HT-29 (cell line): ENCODE results near the gene C6orf47. TPM values are rescaled to one million over a fixed set of nuclear protein-coding genes. Genes with fewer than 3 reads are reported as not detected.

Experiments used
- DNase-seq: peaks from one replicate; pipeline ENCODE4 v3.0.0-alpha.2; 2015; ENCODE audit warnings: low spot score
- total RNA-seq: library from RNA; depleted of rRNA; stranded (reverse); fragments of >200 nt; shearing (Covaris generic); gene quantifications from 2 replicates; pipeline ENCODE4 v1.2.3, GENCODE V29; 2014

The C6orf47 gene
- total RNA-seq, 1 experiment from 2014 or later = 29.1 TPM

DNA sequence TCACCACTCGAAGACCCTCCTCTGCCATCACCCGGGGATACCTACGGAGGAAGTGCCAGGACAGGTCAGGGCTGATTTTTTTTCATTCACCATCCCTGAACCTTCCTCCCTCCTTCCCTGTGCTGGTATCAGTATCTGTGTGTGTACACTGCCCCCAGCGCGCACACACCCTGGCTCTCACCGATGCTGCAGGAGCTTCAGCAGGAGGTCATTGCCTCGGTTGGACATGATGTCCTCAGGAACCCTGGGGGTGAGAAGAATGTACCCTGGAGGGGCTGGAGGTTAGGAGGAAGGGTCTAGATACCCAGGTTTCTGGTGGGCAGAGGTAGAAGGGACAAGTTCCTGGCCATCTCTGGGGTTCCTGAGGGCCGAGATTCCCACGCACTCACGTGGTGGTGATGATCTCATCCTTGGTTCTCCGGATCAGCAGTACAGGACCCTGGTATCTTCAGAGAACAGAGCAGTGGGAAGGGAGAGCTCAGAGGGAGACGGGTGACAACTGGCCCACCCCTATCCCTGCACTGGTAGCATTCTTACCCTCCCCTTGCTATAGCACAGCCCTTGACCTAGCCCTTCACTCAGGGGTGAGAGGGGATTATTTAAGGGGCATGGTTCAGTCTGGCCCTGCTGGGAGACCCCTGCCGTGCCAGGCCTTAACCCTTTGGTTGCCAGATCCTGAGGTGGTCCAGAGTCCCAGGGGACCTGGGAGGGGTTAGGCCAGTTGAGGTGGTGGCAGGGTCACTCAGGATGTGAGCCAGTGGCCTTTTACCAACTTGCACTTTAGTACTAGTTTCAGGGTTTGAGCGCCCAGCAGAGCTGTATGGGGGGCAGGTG is 27.5 kb upstream of the C6orf47 start:
- DNase-seq = no peak

DNA sequence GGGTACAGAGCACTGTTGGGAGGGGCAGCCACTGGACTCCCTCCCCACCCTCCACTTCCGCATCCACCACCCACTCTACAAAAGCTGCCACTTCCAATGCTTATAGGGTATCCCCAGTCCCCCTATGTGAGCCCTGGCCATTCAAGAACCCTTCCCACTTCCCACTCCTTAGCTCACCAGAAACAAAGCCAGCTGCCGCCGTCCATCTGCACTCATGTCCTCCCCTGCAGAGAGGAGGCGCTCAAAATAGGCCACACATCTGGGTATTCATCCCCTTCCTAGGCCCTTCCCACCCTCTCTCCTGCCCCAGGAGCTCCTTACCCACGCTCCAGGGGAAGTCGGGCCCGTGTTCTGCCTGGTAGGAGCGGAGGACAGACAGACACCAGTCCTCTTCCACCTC is 26.7 kb upstream of the C6orf47 start:
- no peak for DNase-seq

DNA sequence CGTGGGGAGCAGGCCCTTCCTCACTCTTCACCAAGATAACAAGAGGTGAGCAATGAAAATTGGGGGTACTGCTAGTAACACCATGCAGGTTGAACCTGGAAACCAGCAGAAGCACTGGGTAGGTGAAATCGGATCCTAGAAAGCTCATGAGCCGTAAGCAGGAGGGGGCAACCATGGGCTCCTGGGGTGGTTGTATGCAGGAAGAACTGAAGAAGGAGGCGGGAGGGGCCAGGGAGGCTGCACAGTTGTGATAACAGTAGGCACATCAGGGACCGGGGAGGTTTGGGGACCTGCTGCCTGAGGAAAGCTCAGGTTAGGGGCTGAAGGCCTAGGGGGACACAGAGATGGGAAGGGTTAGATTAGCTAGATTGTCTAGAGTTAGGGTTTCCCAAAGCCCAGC is 25.9 kb upstream of the C6orf47 start:
- no peak for DNase-seq

DNA sequence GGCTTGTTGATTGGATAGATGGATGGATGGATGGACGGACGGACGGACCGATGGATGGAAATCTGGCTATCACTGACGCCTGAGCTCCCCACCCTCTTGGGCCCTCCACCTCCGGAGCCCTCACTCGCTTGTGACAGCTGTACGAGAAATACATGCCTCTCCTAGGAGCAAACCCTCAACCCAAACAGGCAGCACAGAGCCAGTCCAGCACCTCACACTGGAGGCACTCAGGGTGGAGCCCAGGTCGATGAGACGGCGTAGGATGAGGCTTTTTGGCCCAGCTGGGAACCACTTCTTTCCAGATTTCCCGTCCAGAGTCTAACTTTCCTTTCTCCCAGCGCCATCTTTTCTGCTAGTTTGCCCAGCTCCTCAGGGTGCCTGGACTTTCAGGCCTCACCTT is 23.0 kb upstream of the C6orf47 start:
- no peak for DNase-seq

DNA sequence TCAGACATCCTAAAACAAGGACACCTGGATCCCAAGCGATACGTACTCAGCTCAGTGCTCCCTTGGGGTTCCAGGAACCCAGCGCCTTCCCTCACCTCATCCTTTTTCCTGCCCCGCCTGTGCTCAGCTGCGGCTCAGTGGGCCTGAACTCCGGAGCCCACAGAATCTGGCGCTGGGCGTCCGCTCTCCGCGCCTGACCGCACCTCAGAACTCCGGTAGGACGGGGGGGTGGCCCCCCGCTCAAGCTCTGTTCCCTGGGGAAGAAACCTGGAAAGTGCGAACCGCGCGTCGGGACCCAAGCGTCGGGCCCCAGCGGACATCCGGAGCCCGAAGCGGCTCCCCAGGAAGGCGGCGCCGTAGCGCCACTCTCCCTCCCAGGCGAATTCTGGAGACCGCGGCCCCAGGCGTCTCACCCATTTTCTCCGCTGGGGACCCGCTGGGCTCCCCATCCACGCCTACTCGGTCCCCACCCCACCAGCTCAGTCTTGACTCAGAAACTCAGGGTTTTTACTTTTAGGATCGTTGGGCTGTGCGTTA is 20.6 kb upstream of the C6orf47 start:
- peak; percentile 68 for DNase-seq

DNA sequence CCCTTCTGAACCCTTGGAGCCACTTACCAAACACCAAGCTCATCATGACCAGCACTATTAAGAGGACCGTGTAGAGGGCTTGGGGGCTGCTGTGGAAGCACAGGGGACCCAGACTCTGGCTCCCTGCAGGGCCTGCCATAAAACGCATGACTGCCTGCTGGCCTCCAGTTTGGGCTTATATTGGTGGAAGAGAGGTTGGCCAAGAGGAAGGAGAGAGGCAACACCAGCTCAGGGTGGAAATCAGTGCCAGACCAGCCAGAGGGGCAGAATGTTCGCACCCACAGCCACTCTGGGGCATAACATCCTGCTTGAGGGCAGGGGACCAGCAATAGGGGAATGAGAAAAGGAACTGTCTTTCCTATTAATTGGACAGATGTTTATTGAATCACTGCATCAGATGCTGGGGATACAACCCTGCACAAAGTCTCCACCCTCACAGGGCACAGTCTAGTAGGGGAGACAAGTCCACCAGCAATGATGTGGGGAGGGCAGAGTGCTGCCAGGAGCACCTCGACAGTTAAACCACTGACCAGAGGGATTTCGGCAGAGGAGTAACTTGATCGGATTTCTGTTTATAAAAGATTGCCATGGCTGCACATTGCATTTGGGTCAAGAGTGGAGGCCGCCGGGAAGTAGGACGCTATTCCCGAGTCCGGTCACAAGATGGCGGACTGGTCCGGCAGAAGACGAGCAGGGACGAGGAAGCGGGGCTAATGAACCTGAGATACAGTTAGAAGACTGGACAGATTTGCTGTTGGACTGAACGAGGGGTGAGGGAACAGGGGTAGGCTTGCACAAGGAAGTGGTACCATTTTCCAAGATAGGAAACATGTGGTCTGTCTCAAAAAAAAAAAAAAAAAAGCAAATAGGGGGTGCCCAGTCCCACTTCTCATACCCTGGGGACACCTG is 19.9 kb upstream of the C6orf47 start, which contains the start of gene LY6G5C:
Gene LY6G5C (minus strand): TSS at position 842 of the 909 bp plus-strand sequence. CDS start 694 bp downstream, at position 148.
- peak; percentile 90 for DNase-seq

DNA sequence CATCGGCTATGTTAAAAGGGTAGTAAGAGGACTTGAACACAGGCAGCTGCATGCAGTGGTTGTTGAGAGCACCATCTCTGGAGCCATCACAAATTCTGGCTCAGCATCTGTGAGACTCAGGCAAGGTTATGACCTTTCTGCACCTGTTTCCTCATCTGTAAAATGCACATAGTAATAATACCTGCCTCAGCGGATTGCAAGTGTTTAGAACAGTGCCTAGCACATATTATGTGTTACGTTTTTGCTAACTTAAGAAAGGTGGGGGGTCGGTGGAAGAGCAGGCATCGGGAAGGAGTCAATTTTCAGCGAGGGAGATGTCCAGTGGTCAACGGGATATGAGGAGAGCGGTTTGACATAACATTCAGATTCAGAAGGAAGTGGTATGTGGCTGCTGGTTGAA is 17.4 kb upstream of the C6orf47 start:
- no peak for DNase-seq

DNA sequence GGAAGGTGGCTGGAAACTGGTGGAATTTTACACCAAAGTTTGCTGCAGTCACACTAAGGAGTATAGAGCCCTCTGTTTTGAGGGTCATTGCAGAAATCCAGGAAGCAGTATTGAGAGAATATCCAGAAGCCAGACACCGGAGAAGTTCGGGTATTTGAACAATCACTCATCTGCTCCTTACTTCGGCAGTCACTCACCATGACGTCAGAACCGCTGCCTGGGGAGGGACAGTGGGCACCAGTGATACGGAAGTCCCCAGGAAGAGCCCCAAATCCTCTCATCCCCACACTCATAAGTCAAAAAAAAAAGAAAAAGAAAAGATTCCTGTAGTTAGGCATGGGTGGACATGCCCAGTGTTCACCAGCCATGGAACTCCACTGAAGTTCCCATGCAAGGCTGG is 16.3 kb upstream of the C6orf47 start:
- no peak for DNase-seq

DNA sequence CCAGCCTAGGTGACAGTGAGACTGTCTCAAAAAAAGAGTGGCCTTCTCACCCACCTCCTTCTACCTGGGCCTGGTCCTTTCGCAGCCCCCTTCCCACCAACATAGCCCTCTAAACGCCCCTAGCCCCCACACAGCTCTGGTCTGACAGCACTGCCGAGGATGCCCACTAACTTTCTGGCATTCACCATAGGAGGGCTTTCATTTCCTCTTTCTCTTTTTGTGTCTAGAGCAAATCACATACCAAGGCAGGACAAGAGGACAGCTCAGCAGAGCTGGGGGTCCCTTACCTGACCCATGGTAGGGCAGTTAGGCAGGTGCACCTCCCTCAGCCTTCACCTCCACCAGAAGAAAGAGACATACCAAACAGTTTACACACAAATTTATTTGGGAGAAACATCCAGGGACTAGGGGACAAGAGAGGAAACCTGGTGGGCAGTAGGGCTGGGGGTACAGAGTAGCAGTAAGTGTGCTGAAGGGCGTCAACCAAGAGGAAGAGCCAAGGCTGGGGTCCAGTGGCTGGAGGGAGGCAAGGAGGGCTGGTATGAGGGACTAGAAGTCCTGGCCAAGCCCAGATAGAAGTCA is 15.8 kb upstream of the C6orf47 start:
- DNase-seq = no peak

DNA sequence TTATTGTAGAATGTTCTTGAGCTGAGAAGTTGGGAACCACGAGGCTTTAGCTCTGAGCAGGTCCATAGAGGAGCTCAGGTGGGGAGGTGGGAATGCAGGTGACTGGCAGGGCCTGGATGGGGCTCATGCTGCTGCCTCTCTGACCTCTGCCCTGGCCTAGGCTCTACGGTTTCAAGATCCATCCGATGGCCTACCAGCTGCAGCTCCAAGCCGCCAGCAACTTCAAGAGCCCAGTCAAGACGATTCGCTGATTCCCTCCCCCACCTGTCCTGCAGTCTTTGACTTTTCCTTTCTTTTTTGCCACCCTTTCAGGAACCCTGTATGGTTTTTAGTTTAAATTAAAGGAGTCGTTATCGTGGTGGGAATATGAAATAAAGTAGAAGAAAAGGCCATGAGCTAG is 9.1 kb upstream of the C6orf47 start, which contains the start of gene LY6G5B:
Gene LY6G5B (plus strand): TSS at position 301 of the 400 bp plus-strand sequence. CDS start 975 bp downstream, outside the sequence.
- no peak for DNase-seq

DNA sequence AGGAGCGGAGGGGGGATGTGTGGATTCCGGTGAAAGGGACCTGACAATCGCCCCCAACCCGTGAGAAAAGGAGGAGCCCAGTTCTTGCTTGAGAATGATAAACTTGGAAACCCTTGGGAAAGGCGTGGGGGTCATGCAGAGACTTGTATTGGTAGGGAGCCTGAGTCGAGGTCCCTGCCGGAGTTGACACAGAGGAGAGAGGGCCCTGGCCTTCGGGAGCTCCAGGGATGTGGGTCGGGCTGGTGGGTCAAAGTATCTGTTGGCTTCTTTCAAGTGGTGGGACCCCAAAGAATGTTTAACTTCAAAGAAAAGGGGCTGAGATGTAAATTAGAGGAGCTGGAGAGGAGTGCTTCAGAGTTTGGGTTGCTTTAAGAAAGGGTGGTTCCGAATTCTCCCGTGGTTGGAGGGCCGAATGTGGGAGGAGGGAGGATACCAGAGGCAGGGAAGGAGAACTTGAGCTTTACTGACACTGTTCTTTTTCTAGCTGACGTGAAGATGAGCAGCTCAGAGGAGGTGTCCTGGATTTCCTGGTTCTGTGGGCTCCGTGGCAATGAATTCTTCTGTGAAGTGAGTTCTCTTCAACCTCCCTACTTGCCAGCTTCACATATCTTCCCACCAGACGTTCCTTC is 5.9 kb upstream of the C6orf47 start:
- DNase-seq = no peak

DNA sequence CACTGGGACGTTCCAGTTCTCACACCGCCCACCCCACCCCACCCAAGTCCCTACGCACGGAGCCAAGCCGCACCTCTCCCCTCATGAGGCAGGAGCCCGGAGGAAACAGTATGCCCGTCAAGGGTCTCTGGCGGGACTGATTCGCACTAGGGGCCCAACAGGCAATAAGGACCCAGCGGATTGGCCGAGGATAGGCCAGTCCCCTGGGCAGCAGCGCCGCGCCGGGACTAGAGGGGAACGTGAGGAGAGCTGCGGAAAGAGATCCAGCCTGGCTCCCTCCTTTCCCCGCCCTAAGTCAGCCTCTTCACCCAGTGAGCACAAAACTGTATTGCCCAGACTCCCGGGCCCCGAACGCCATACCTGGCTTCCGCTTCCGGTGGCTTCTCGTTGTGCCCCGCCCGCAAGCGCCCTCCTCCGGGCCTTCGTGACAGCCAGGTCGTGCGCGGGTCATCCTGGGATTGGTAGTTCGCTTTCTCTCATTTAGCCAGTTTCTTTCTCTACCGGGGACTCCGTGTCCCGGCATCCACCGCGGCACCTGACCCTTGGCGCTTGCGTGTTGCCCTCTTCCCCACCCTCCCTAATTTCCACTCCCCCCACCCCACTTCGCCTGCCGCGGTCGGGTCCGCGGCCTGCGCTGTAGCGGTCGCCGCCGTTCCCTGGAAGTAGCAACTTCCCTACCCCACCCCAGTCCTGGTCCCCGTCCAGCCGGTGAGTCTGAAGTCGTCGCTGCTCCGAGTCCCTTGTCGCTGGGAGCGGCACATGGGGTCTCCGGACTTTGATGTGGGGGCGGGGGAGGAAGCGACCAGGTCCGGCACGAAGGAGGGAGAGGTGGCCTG is 5.1 kb upstream of the C6orf47 start, which contains the start of gene CSNK2B:
Gene CSNK2B (plus strand): TSS at position 580 of the 836 bp plus-strand sequence. CDS start 752 bp downstream, outside the sequence.
- peak; percentile 97 for DNase-seq

DNA sequence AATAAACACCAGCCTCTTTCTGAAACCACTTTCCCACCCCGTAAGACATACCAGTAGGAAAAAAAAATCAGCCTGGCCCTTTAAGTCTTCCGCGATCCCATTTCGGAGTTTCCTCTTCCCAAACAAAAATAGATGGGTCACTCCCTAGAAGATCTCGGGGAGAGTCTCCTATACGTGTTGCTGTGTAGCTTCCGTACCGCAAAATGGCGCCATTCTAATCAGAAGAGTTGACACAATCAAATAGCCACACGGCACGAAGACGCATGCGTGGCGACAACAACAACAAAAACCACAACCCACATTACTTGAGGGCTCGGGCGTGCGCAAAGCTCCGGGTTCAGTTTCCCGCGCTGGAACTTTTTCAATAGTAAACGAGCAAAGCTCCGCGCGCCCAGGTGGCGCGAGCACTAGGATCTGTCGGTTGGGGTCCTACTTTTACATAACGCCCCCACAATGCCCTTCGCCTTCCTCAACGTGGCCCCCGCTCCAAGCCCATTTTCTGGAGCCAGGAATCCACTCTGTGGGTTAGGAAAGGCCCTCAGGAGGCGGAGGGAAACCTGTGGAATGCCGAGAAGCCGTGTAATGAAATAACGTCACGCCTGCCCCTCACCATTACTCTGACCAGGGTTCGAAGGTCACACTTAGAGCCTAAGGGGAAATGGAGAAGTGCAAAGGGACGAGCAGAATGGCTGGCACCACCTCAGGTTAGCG is 4.4 kb upstream of the C6orf47 start, which contains the start of gene GPANK1:
Gene GPANK1 (minus strand): TSS at position 208 of the 711 bp plus-strand sequence. CDS start 519 bp downstream, outside the sequence.
- peak; percentile 91 for DNase-seq

DNA sequence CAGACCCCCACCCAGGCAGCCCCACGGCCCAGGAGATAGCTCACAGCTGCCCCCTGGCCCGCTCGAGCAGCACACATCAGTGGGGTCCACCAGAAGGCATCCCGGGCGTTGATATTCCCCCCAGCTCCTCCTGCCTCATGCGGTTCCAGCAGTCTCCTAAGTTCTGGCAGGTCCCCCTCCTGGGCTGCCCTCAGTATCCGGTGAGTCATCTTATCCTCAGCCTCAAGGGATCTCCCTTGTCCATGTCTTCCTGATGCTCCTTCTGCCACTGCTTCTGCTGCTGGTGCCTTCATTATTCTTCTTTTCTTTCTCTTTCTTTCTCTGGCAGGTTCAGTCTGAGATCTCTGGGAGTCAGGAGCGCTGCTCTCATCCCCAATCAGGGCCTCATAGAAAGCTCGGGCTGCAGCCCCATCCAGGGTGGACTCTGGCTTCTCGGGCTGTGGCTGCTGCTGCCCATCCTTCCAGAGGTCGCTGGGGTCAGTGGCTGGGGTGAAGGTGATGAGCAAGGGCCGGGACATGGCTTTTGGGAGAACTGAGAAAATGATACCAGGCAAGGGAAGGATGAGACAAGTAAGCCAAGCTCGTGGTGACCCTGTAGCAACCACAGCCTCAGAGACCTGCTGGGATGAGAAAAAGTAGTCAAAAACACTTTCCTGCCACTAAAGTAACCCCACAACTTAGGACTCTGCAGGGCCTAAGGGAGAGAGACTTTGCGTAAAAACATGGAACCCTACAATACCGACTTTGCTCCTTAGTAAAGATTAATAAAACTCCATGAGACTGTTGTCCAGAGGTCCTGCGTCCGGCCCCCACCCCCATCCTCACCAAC is 3.6 kb upstream of the C6orf47 start:
- no peak for DNase-seq

DNA sequence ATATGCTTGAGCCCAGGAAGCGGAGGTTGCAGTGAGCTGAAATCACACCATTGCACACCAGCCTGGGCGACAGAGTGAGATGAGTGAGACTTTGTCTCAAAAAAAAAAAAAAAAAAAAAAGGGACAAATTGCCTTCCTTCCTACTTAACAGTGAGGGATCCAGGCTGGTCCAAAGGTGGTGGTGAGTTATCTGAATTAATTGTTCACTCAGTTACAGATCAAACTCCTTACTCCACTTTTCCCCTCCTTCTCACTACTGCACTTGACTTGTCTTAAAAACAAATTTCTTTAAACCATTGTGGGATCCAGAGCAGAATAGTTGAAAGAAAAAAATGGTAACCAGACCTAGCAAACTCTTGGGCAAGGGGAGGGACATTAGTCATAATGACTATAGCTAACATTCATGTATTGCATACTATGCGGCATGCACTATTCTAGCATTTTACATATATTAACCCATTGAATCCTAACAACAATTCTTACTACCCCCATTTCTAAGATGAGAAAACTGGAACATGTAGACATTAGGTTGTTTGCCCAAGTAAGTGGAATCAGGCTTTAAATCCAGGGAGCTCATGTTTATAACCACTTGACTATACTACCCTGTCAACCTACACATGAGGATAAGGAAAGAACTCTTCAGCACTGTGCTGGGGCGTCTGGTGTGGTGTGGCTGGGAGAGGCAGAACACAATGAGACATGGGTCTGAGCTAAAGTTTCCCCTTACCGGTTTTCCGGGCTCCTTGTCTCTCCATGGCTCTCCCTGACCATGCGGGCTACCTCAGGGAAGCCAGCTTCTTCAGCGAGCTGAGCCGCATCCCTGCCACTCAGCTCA is 2.8 kb upstream of the C6orf47 start:
- no peak for DNase-seq

DNA sequence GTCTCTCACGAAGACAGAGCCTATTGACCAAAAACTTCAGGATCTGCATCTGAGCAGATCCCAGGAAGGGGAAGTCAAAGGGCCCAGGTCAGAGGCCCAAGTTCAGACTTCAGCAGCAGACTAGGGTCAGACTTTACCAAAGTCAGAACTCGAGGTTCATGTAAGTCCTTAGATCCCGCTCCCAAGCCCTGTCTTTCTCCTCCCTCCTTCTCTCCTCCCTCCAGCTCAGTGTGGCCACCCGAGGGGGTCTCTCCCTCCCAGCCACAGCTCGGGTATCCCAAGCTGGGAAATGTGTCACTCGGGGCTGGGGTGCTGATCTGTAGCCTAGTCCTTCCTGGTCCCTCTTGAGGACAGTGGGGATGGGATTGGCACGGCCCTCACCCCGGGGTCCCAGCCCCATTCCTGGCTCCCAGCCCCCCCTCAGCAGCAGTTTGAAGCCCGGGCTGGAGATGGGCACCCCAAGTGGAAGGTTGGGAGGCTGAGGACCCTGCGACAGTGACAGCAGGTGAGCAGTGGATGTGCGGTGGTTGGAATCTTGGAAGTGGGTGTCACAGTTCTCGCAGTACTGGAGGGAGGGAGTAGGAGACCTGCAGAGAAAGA is 1.6 kb upstream of the C6orf47 start:
- no peak for DNase-seq
